Measurements from ENCODE around the gene TIMM10B.

TIMM10B gene

DNA sequence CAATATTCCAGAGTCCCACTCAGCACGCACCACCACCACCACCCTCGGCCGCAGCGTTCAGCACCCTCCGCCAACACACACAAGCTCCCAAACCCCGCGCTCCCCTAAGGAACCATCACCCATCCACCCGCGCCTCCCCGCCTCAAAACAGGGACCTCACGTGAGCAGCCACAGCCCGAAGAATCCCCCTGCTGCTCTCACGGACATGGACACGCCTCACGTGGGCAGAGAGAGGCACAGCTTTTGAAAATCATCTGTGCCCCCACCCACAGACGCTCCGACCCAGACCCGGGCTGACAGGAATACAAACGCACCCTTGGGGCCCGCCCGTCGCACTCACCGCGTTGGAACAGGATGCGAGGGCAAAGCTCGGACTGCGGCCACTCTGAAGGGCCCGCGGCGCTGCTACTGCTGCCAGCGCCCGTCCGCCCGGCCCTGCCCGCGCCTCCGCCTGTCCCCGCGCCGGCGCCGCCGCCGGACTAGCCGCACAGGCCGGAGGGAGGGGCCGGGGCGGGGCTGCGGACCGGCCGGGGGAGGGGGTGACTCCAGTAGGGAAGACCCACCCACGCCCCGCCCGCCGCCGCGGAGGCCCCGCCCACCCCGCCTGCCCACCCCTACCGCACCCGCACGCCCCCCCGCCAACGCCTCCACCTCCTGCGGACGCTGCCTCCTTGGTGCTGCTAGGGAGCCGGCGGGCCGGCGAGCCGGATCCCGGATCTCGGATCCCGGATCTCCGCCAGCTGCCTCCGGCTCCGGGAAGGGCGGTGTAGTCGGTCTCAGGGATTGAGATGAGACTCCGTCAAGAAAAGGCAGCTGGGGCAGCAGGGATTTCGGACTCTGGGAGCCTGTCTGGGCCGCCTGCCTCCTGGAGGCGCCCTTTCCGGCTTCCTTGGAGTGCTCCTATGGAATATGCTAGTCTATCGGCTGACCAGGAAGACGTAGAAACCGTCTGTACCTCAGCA is 7.6 kb upstream of the TIMM10B start, which contains the start of gene TRIM3:
Gene TRIM3, minus strand, starts transcription at position 491 of the 962 bp plus-strand sequence. CDS start 8,246 bp downstream, outside the sequence.
- peak; percentile 42 for DNase-seq

- no peak for DNase-seq
These were observed 6.9 kb upstream of the TIMM10B start for GRCh38 chr11:6474413-6474792.

DNA sequence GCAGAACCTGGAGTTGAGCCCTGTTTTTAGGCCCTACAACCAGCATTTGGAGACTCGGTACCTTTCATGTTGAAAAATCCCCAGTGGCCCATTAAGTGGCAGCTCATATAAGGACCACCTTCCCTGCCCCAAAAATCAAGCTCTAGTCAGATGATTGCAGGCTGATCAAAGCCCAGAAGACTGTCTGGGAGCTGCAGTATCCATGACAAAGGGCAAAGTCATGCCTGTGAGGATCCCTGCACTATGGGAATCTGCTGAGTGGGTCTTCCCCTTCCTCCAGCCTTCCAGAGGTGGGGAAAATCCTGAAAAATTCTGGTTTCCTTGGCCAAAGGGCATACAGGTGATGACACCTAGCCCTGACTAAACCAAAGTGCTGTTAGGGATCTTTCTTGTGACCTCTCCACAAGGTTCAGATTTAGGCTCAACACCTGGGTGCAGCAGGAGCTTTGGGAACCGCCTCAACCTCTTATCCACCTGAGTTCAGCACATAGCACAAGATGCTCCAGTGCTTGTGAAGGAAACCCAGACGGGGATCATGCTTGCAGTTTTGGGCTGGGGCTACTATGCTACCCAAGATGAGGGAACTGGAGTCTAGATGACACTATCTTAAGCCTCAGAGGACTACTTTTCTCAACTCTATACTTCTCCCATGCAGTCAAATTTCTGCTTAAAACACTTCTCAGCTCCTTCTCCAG is 6.3 kb upstream of the TIMM10B start:
- no peak for DNase-seq

- no peak for DNase-seq
These were observed 5.4 kb upstream of the TIMM10B start for GRCh38 chr11:6475936-6476335.

DNA sequence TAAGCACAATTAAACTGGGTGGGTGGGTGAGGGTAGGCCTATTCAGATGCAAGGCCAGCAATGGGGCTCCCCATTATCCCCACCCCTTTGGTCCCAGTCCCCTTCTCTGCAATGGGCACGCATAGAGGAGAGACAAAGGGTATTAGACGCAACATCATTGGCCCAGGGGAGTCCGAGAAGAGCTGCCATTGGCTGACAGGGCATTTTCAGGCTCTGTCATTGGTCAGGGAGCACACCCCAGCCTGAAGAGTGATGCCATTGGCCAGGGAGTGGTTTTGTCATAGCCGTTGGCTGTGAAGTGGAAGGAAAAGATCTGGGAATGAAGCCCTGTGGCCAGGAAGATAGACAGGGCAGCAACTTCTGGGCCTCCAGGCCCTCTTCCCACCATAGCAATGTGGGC is 4.7 kb upstream of the TIMM10B start:
- DNase-seq: no peak

GRCh38 chr11:6480299-6480914 is 894 bp upstream of the TIMM10B start:
- DNase-seq: no peak

- no peak for DNase-seq
These were observed 599 bp downstream of the TIMM10B start for GRCh38 chr11:6481924-6482275.

DNA sequence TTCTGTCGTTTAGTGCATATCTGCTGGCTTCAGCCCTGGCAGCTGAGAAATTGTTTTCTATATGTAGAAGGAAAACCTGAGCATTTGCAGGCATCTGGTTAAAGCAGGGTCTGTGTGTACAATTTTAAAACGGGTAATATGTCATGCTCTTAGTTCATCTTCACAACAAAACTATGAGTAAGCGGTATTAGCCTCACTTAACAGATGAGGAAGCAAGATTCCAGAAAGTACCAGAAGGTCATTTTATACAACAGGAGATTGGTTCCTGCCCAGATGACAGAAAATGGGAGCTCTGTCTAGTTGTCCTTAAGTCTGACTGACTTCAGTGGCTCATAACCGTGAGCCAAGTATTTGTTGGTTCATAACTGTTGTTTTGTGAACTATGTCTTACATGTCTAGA is 1.1 kb downstream of the TIMM10B start:
- no peak for DNase-seq

DNA sequence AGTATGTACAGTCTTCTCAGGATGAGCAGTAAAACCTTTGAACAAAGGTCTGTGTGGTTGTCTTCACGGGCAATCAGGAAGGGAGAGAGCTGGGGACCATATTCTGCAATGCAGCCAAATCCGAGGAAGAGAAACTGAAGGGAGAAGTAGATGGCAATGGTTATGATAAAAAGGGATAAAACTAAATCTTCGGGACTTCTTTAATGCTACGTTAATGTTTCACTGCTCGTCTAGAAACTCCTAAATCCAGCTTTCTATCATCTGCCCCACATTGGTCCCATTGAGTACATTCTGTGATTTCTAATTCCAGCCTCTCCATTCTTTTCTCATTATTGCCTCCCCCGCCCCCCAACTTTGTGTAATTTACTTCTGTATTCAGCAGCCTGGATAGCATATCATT is 1.7 kb downstream of the TIMM10B start:
- no peak for DNase-seq

DNA sequence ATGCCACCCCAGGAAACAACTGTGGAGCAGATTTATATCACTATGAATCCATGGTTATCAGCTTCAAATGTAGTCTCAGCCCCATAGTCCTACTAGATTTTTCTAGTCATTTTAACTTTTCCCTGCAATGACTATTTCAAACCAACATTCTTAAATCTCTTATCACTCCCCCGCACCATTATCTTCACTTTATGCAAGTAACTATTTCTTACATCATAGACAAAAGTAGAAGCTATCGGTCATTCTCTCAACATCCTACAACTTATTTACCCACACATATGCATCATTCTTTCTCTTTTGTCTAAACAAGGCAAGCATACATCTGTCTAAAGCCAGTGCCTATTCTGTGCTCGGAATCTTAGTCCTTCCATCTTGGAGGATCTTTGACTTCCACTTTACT is 4.4 kb downstream of the TIMM10B start:
- DNase-seq: no peak

DNA sequence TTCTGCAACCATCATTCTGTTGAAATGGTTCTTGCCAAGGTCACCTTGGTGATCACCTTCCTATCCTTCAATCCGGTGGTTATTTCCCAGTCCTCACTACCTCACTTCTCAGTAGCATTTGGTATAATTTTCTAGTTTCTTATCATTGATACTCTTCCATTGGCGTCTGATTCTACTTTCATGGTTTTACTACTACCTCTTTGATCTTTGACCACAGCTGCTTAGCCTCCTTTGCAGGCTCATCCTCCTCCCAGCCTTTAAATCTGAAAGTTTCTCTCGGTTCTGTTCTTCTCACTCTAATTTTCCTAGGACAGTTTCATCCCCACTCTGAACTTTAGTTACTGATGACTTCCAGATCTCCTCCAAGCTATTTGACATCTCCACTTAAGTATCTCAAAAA is 5.0 kb downstream of the TIMM10B start:
- DNase-seq: no peak

GRCh38 chr11:6486938-6487337 is 5.6 kb downstream of the TIMM10B start:
- no peak for DNase-seq

DNA sequence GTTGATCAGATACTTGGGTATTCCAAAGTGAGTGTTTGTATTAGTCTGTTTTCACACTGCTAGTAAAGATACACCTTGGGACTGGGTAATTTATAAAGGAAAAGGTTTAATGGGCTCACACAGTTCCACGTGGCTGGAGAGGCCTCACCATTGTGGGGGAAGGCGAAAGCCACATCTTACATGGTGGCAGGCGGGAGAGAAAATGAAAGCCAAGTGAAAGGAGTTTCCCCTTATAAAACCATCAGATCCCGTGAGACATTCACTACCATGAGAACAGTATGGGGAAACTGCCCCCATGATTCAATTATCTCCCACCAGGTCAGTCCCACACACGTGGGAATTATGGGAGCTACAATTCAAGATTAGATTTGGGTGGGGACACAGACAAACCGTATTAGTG is 7.0 kb downstream of the TIMM10B start:
- no peak for DNase-seq

DNA sequence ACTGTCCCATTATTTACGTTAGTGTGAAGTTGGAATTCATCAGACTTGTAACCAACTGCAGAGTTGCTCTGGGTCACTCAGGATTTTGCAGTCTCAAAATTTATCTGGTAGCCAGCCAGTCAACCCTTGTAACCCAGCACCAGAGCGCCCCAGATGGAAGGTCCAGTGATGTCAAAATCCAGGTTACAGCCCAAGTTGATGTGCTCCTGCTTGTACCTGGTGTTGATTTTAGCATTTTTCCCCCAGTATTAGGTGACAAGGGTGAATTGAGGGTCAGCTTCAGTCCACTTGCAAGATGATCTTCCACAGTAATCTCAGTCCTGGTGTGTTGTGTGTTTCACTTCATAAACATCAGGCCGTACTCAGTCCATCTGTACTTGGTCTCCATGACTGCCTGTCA is 7.5 kb downstream of the TIMM10B start:
- DNase-seq: no peak

GRCh38 chr11:6489306-6489705 is 8.0 kb downstream of the TIMM10B start:
- DNase-seq: no peak

GRCh38 chr11:6497069-6497839 is 16.0 kb downstream of the TIMM10B start, which contains the start of gene DNHD1:
Gene DNHD1, plus strand, starts transcription at chr11:6497280. Its CDS starts 936 bp downstream, at chr11:6498216.
- DNase-seq: no peak

GRCh38 chr11:6498121-6498520 is 16.8 kb downstream of the TIMM10B start:
- no peak for DNase-seq

GRCh38 chr11:6498544-6498943 is 17.2 kb downstream of the TIMM10B start:
- no peak for DNase-seq

DNA sequence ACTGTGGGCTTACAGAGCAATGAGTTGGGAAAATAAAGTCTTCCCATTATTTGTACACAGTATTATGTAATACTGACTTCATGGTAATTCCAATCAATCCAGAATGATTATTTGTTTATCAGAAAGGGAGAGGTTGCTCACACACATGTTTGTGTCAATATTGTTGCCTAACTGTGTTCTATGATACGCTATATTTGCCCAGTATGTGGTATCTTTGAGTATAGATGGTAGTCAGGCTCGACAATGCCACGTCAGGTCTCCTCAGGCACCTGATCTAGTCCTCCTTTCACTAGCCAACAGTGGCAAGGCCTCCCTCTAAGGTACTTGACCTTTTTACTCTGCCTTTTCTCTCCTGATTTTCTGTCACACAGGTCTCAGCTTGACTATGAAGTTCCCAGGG is 21.1 kb downstream of the TIMM10B start:
- no peak for DNase-seq

GRCh38 chr11:6504166-6504565 is 22.9 kb downstream of the TIMM10B start:
- no peak for DNase-seq

GRCh38 chr11:6505577-6506240 is 24.4 kb downstream of the TIMM10B start:
- no peak for DNase-seq

DNA sequence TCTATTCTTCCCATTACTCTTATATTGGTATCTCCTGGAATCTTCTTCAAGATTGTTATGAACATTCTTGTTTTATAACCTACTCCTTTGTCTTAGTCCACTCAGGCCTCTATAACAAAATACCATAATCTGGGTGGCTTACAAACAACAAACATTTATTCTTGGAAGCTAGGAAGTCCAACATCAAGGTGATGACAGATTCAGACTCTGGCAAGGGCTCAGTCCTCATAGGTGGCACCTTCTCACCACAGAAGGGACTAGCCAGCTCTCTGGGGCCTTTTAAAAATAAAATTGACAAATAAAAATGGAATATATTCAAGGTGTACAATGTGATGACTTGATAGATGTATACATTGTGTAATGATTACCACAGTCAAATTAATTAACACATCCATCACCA is 35.6 kb downstream of the TIMM10B start:
- DNase-seq: no peak
